ENCODE results near the gene JARID2.

GRCh38 chr6:15495375-15495901 lies 249.6 kb downstream of the JARID2 start:
- TF ChIP-seq POLR2A (IDR thresholded peaks at IDR 0.05) (no peak), CTCF (IDR thresholded peaks at IDR 0.05) (no peak)
